Loucy (cell line): ENCODE data around the gene CFAP126.

Experiments
- H2AFZ ChIP-seq: fragments of 200-600 bp; sonication (generic); 2 replicates; pipeline ENCODE4 v1.6.0; 2016; ENCODE audit warnings: antibody characterized with exemption, mild to moderate bottlenecking, low read length, moderate library complexity
- H3F3A ChIP-seq: fragments of 200-600 bp; 2 replicates; pipeline ENCODE4 v1.6.0; 2016; ENCODE audit warnings: antibody characterized with exemption, low read depth, mild to moderate bottlenecking
- H3K27me3 ChIP-seq: fragments of 200-600 bp; sonication (generic); 2 replicates; pipeline ENCODE4 v1.6.1; 2014; ENCODE audit warnings: low read length, mild to moderate bottlenecking; ENCODE audit not compliant: insufficient read depth, poor library complexity, severe bottlenecking
- H3K36me3 ChIP-seq: fragments of 200-600 bp; sonication (generic); 2 replicates; pipeline ENCODE4 v1.6.1; 2016; ENCODE audit warnings: low read length; ENCODE audit not compliant: insufficient read depth
- H3K4me1 ChIP-seq: fragments of 200-600 bp; sonication (generic); 2 replicates; pipeline ENCODE4 v1.5.1; 2014; ENCODE audit warnings: low read length, mild to moderate bottlenecking; ENCODE audit not compliant: insufficient read depth, poor library complexity, severe bottlenecking
- H3K4me2 ChIP-seq: fragments of 200-600 bp; sonication (generic); 2 replicates; pipeline ENCODE4 v1.6.0; 2014; ENCODE audit warnings: antibody characterized with exemption, low read length, low read depth, mild to moderate bottlenecking; ENCODE audit not compliant: poor library complexity, severe bottlenecking
- H3K4me3 ChIP-seq: fragments of 200-600 bp; sonication (generic); 2 replicates; pipeline ENCODE4 v1.5.1; 2014; ENCODE audit warnings: low read length, mild to moderate bottlenecking, mixed read lengths; ENCODE audit not compliant: poor library complexity, severe bottlenecking
- H3K79me2 ChIP-seq: fragments of 200-600 bp; sonication (generic); 2 replicates; pipeline ENCODE4 v1.6.1; 2014; ENCODE audit warnings: low read length; ENCODE audit not compliant: insufficient read depth
- H3K9ac ChIP-seq: fragments of 200-600 bp; sonication (generic); 2 replicates; pipeline ENCODE4 v1.6.0; 2014; ENCODE audit warnings: mild to moderate bottlenecking, low read depth, low read length, moderate library complexity; ENCODE audit not compliant: poor library complexity, severe bottlenecking
- H3K9me2 ChIP-seq: fragments of 200-600 bp; sonication (generic); replicated peaks from 2 replicates; pipeline ENCODE4 v1.6.1; 2016; ENCODE audit warnings: low read depth, low read length, mixed read lengths
- H3K9me3 ChIP-seq: fragments of 200-600 bp; sonication (generic); 2 replicates; pipeline ENCODE4 v1.6.1; 2014; ENCODE audit warnings: mild to moderate bottlenecking, antibody characterized with exemption, low read length, low read depth; ENCODE audit not compliant: insufficient read depth
- H4K20me1 ChIP-seq: fragments of 200-600 bp; sonication (generic); 2 replicates; pipeline ENCODE4 v1.6.0; 2014; ENCODE audit warnings: antibody characterized with exemption, low read length, mild to moderate bottlenecking; ENCODE audit not compliant: insufficient read depth, poor library complexity, severe bottlenecking
- EZH2phosphoT487 ChIP-seq: fragments of 200-600 bp; IDR thresholded peaks from 2 replicates; pipeline ENCODE4 v1.6.1; 2018; ENCODE audit warnings: antibody characterized with exemption, mild to moderate bottlenecking, moderate library complexity, borderline replicate concordance
- TF ChIP-seq, protein P1 (sequence below): fragments of 200-600 bp; sonication (generic); conservative IDR thresholded peaks from 2 replicates; pipeline ENCODE4 v1.5.1; 2014; ENCODE audit warnings: mild to moderate bottlenecking, antibody characterized with exemption, low read length

Gene CFAP126

GRCh38 chr1:161342177-161342576 lies 25.5 kb downstream of the CFAP126 start:
- Histone ChIP-seq H3K4me2 (no peak overlapping the region), H3K4me3 (no peak overlapping the region), H3K4me1 (no peaks in the 10 kb centered on the region), H3K79me2 (no peaks in the 10 kb centered on the region), H2AFZ (no peak overlapping the region), H3K9me3 (no peaks in the 10 kb centered on the region), H3F3A (no peaks in the 10 kb centered on the region), H3K9ac (no peak overlapping the region), H3K27me3 (no peaks in the 10 kb centered on the region), H3K9me2 (no peaks in the 10 kb centered on the region), H4K20me1 (no peaks in the 10 kb centered on the region), H3K36me3 (peaks cover 27% of the 10 kb centered on the region; the same call in 1 of the 2 replicates)
- TF ChIP-seq, protein P1, sequence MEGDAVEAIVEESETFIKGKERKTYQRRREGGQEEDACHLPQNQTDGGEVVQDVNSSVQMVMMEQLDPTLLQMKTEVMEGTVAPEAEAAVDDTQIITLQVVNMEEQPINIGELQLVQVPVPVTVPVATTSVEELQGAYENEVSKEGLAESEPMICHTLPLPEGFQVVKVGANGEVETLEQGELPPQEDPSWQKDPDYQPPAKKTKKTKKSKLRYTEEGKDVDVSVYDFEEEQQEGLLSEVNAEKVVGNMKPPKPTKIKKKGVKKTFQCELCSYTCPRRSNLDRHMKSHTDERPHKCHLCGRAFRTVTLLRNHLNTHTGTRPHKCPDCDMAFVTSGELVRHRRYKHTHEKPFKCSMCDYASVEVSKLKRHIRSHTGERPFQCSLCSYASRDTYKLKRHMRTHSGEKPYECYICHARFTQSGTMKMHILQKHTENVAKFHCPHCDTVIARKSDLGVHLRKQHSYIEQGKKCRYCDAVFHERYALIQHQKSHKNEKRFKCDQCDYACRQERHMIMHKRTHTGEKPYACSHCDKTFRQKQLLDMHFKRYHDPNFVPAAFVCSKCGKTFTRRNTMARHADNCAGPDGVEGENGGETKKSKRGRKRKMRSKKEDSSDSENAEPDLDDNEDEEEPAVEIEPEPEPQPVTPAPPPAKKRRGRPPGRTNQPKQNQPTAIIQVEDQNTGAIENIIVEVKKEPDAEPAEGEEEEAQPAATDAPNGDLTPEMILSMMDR, result no peak
- TF ChIP-seq EZH2phosphoT487, result no peak

DNA sequence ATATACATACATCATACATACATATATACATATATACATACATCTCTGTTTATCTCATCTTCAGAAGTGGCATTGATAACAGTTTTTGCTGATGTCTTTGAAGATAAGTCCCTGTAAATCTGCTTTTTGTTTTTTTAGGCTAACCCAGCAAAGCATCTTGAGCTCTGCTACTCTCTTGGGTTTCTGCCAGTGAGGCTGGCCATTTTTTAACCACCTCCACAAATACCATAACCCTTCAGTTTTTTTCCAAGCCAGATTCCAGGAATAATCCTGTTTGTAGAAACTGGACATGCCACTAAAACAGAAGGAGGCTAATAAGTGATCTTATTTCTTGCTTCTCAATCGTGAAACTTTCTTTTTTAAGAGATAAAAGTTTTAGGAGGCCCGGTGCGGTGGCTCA lies 31.9 kb downstream of the CFAP126 start:
- Histone ChIP-seq H3K4me3 (no peak overlapping the region), H3K27me3 (no peaks in the 10 kb centered on the region), H3K36me3 (peaks cover 20% of the 10 kb centered on the region; the same call in 1 of the 2 replicates), H3K9me3 (no peaks in the 10 kb centered on the region), H3K9me2 (no peaks in the 10 kb centered on the region), H3F3A (no peaks in the 10 kb centered on the region), H3K79me2 (no peaks in the 10 kb centered on the region), H2AFZ (no peak overlapping the region), H3K4me1 (no peaks in the 10 kb centered on the region), H3K4me2 (no peak overlapping the region), H4K20me1 (no peaks in the 10 kb centered on the region), H3K9ac (no peak overlapping the region)
- TF ChIP-seq EZH2phosphoT487, result no peak
- TF ChIP-seq, protein P1, result no peak

GRCh38 chr1:161333166-161333565 lies 34.5 kb downstream of the CFAP126 start:
- Histone ChIP-seq H3K27me3 (no peaks in the 10 kb centered on the region), H4K20me1 (no peaks in the 10 kb centered on the region), H3K9me2 (no peaks in the 10 kb centered on the region), H3K79me2 (no peaks in the 10 kb centered on the region), H3K9me3 (no peaks in the 10 kb centered on the region), H3K36me3 (peaks cover 19% of the 10 kb centered on the region; the same call in 1 of the 2 replicates), H3F3A (no peaks in the 10 kb centered on the region), H2AFZ (no peak overlapping the region), H3K9ac (no peak overlapping the region), H3K4me3 (no peak overlapping the region), H3K4me1 (no peaks in the 10 kb centered on the region), H3K4me2 (no peak overlapping the region)
- no peak for TF ChIP-seq EZH2phosphoT487
- TF ChIP-seq, protein P1, result no peak
